HG02759 (cell line): ENCODE results near the gene DAB2IP.
A peak's percentile ranks its signal among the peaks of the same experiment; 100 is the strongest.
"Not testable (repeated sequence)": the region's sequence is repeated elsewhere in the genome, so short reads cannot be mapped to it uniquely, and the experiment has no call there.

ENCODE experiments used
- ATAC-seq: cut with Tn5 transposase; IDR thresholded peaks from one replicate; pipeline ENCODE4 v1.9.1; 2021; ENCODE audit warnings: mild to moderate bottlenecking, moderate library complexity; ENCODE audit not compliant: unreplicated experiment

Gene DAB2IP

DNA sequence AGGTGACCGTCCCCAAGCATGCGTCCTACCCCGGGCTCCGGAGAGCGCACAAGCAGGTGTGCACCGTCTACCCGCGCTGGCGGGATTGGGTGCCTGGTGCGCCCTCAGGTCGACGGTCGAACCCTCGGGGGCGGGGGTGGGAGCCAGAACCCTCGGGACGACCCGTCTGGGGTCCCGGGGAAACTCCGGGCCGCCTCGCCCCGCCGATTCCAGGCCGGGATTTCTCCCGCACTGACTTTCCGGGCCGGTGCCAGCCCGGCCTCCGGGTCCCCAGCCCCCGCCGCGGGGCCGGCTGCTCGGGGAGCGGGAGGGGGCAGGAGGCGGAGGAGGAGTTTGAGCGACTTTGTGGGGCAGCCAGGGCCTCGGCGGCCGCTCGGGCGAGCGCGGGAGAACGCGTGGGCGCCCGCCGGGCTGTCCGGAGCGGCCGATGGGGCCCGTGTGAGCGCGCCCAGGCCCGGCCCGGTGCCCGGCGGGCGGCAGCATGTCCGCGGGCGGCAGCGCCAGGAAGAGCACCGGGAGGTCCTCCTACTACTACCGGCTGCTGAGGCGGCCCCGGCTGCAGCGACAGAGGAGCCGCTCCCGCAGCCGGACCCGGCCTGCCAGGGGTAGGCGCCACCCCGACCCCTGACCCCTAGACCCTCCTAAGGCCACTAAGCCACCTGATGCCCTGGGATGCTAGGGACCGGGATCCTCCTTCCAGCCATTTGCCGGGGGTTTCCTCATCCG is at the start of gene DAB2IP:
Gene DAB2IP, plus strand, starts transcription at position 340 of the 726 bp plus-strand sequence. Its CDS starts 142 bp downstream, at position 482.
- ATAC-seq = peak; percentile 44

DNA sequence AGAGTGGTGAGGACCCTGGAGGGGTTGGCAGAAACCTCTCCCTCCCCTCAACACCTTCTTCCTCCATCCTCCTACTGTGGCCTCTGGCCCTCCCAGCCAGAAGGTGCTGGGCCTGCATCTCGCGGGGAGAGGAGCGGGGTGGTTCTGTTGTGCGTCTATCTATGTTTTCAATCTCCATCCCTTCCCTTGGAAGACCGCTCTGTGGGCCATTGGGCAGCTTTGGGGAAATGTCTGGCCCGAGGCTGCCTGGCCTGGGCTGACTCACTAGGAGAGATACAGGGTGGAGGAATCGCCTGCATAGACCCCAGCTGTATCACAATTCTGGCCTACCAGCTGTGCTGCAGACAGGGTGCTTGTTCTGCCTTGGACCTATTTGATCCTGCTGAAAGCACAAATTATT is 48.4 kb upstream of the DAB2IP start:
- no peak for ATAC-seq

DNA sequence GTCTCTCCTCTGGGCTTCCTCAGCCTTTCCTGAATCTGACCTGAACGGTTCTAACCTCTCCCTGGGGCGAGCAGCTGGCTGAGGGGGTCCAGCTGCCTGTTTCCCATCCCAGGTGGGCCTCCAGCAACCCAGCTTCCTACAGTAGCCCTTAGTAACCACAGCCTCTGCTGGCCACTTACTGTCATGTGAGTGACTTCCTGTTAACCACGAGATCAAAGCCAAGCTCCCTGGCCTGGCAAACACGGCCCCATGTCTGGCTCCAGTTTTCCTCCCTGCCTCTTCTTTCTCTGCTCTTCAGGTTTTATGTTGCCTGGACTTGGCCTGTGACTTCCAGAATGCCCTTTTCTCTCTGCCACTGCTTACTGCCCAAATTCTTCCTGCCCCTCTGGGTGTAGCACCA is 47.2 kb upstream of the DAB2IP start:
- ATAC-seq = no peak

DNA sequence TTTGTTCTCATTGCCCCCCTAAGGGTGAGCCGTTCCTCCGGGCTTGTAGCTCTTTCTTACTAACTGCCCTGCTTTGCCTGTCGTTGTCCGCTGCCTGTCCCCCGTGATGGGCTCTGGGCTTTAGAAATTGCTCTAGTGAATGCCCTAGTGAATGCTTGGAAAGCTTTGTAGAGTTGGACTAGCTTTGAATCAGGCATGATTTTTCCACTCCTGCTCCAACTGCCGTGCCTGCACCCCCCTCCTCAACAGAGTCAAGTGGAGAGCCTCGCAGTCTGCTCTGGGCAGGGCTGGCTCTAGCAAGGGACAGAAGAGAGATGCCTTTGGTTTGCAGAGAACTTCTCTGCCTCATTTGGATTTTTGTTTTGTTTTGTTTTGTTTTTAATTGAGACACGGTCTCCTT is 46.8 kb upstream of the DAB2IP start:
- ATAC-seq = no peak

DNA sequence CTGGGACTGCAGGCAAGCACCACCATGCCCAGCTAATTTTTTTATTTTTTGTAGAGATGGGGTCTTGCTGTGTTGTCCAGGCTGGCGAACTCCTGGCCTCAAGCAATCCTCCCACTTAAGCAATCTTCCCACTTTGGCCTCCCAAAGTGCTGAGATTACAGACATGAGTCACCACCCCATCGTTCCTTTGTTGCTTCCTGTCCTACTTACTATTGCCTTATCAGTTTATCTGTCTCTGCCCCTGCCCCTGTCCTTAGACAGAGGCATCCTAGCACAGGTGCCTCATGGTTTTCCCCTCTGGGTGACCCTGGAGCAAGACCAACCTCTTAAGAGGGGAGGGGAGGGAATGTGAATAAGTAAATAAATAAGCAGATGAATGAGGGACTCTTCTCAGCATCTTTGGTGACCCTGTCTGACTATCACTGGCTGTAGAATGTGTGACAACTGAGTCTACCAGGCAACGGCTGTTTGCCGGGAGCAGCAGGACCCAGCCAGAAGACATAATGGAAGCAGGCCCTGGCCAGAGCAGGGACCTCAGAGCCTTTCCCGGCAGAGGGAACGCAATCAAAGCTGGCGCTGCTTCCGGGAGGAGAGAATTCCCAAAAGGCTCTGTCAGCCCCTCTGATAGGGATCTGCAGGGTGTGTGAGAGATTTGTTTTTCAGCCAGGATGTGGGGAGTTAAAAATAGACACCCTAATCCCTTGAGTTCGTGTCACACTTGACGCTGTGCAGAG is 43.8 kb upstream of the DAB2IP start:
- ATAC-seq = no peak

DNA sequence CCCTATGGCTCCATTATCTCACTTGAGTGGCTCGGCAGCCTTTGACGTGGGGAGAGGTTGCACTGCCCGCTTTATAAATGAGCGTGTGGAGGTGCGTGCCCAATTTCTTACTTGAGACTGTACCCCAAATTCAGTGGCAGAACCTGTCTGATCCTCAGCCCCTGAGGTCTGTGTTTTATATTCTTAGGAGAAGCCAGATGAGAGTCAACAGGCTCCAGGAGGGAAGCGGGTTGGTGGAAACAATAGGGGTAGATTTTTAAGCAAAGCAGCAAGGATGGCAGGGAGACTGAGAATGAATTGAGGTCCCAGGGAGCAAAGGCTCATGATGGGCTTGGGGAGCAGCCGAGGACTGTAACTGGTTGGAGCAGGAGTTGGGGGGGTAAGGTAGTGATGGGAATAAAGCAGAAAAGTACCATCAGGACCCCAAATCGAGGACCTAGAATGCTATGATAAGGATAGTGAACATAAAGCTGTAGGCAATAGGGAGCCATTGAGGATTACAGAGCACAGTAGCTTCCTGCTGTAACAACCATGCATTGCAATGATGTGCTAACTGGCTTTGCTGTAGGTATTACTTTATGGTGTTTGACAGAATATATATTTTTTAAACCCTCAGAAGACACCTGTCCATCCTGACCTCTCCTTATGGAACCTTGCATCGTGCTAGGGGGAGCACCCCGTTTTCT is 43.1 kb upstream of the DAB2IP start:
- ATAC-seq = no peak

DNA sequence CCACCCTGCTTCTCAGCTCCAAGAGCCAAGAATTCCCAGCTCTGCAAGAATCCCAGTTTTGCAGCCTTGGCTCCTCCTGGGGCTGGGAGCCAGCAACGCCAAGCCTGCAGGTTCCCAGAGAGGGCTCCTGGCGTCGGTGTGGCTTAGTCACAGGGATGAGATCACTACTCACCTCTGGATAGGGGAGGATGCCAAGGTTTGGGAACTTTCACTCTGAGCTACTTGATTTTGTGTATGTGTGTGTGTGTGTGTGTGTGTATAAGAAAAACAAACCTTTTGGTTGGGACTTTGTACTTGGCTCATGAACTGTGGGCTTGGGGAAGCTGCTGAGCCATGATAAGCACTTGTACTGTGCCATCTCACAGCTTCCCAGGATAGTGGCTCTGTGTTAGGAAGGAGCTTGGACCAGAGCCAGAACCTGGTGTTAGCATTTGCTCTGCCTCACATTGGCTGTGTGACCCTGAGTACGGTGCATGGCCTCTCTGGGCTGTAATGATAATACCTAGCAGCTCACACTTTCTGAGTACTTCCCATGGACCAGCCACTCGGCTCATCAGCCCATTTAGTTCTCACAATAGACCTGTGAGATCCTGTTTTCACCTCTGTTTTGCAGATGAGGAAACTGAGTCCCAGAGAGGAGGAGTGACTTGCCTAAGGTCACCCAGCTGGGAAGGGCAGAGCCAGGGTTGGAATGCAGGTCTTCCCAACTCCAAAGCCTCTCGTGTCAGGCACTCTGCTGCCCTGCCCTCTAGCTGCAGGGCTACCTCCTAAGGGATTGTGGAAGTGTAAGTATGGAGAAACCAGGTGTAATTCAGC is 41.4 kb upstream of the DAB2IP start:
- no peak for ATAC-seq

DNA sequence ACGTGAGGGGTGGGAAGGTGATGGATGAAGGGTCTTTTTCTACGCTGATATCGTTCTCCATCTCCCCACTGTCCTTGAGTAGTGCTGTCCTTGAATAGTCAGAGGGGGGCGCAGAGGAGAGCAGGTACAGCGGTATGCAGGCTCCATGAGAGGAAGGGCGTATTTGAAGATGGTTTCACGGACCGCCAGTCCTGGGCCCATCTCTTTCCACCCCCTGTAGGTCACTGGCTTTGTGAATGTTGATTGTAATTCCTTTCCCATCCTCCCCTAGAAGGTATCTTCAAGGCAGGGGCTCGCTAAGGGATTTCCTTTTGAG is 40.8 kb upstream of the DAB2IP start:
- ATAC-seq = no peak

DNA sequence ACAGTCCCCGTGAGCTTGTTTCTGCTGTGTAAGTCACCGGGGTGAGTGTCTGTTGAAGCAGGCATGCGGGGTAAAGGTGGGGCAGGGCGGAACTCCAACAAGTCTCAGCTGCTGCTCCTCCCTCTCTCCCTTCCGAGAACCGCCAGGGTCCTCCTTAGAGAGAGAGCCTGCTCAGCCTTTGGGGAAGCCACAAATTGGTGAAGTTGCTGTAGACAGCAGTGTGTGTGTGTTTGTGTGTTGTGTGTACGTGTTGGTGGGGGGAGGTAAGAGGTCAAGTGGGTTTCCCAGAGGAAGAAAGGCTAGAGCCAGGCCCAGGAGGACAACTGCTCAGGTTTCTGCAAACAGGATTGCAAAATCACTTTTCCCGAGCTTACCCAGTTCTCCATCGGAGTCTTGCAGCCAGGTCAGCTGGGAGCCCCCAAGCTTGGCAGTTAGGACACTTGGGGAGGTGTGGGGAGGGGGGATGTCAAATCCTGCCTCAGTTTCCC is 38.9 kb upstream of the DAB2IP start:
- no peak for ATAC-seq

DNA sequence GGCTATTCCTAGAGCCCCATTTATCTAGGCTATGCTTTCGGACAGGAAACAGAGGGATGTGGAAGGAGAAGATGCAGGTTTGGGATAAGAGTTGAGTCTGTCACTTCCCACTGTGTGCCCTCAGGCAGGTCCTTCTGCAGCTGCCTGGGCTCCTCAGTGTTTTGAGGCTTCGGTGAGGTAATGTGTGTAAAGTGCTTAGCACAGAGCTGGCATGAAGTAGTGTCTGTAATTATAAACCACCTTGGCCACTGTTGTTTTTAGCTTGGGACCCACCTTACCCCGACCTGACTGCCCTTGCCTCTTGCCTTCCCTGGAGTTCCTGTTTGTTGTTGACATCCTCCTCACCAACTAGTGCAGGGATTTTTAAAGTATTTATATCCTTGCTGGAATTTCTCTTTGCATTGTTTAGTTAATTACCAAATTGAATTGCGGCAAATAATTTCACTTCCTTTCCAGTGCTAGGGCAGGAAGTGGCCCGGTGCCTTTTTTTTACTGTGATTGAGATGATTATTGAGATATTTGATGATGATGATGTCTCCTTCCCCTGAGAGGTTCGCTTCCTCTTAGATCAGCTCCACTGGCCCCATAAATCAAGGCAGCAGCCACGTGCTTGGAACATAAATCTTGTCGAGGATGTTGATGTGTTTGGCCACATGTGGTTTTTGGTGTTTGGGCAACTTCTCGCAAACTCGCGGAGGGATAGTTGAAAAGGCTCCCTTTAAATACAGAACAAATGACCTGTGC is 38.3 kb upstream of the DAB2IP start:
- no peak for ATAC-seq

DNA sequence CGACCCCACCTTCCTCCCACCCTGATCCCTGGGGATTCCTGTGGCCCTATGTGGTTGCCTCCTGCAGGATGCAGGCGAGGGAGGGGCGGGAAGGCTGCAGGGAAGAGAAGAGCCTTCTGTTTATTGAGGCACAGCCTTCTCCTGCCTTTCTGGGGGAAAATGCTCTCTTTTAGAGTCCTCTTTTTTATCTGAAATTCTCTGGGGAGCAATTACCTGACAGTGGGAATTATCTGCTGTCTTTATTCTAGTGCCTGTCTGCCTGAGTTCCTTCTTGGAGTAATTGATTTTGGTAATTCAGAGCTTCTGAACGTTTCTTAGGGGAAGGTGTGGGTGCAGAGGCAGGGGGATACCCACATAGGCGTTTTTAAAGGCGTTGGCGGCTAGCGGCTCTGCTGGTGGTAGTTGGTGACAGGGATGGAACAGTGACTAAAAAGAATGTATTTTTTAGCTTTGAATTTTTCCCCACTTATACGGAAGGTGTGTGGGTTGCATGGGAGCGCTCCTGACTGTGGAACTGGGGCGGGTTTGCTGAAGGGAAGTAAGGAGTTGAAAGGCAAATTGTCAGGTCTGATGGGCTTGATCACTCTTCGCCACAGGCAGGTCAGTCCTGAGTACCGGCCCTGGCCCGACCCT is 35.2 kb upstream of the DAB2IP start:
- ATAC-seq = no peak

DNA sequence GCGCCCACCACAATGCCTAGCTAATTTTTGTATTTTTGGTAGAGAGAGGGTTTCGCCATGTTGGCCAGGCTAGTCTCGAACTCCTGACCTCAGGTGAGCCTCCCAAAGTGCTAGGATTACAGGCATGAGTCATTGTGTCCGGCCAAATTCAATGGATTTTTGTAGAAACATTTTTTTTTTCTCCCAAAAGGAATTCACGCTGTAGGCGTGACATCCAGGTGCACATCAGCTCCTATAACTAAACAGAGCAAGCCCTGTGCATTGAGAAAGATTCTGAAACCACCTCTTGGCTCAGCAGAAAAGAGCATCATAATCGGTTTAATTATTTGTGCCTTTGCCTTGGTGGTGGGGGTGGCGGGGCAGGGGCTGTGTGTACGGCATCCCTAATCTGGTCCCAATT is 32.9 kb upstream of the DAB2IP start:
- ATAC-seq = no peak

DNA sequence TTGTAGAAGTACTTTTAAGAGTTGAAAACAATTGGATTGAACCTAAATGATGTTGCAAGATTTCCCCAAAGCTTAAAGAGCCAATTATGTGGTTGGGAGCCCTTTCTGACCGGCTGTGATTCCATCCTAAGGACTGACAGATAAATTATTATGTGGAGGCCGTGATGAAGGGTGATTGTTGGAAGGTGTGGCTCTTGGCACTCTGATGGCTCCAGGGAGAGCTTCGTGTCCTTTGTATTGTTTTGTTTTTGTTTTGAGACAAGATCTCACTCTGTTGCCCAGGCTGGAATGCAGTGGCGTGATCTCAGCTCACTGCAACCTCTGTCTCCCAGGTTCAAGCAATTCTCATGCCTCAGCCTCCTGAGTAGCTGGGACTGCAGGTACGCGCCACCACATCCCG is 32.5 kb upstream of the DAB2IP start:
- ATAC-seq = not testable (repeated sequence)

DNA sequence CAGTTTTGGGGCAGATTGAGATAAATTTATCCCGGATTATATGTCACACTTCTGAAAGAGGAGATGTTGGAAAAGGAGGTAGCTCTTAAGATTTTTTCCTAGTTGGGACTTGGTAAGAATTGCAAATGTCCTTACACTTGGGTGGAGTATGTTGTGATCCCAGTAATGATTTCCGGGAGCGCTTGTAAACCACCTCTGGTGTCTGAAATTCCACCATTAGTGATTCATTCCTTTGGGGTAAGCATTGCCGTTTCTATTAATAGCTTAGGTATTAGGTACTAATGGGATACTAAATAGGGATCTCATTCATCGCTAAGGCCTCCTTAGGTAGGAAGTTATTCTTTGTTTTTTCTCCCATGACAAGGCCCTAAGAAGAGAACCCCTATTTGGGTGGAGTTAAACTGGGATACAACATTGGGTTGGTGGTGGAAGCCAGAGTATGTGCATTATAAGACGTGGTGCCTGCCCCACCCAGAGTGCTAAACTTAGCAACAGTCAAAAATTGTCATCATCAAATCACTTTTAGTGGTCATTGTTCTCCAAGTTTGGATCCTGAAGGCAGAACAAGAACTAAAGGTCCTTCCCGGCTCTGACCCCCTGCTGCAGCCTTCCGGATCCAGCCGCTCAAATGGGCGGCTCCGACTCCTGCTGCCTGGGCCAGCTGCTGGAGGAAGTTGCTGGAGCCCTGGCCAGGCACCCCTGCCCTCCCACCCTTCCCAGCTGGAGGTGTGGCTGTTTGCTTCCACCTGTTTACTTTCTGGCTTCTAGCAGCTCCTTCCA is 31.7 kb upstream of the DAB2IP start:
- no peak for ATAC-seq

DNA sequence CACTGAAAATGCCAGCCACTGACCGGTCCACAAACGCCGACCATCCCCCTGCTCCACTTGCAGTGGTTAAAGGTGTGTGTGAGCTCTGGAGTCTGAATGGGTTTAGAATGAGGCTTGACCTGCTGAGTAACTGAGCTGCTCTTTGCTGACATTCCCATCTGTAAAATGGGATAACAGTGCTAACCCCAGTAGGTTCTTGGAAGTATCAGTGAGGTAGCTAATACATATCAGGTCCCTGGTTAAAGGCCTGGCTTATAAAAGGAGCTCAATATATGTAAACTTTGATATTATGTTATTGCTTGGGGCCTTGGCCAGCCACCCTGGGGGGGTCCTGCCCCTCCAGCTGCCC is 31.1 kb upstream of the DAB2IP start:
- ATAC-seq = no peak

DNA sequence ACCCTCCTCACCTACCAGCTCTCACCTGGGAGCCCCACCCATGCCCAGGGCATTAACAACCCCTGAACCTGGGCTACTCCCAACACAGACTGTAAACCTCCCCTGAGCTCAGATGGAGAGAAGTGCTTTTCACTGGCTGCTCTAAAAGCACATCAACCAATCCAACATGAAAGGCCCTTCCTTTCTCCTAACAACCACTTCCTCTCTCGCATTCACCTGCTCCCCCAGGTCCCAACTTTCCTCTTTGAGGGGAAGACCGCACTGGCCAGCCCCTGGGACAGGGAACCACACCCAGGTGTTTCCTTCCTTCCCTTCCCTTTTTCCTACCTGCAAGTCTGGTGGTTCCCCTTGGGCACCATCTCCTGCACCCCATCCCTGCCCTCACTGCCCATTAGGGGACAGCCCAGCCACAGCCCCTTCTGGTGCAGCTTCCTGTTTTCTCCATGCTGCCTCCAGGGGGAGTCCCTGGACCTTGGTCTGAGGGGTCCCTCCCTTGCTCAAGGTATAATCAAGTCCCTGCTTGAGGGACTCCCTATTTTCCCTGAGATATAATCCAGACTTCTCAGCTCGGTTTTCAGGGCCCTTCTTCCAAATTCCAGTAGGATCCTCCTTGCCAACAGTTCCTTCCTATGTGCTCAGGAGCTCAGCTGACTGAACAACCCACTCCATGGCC is 30.5 kb upstream of the DAB2IP start:
- ATAC-seq = no peak

DNA sequence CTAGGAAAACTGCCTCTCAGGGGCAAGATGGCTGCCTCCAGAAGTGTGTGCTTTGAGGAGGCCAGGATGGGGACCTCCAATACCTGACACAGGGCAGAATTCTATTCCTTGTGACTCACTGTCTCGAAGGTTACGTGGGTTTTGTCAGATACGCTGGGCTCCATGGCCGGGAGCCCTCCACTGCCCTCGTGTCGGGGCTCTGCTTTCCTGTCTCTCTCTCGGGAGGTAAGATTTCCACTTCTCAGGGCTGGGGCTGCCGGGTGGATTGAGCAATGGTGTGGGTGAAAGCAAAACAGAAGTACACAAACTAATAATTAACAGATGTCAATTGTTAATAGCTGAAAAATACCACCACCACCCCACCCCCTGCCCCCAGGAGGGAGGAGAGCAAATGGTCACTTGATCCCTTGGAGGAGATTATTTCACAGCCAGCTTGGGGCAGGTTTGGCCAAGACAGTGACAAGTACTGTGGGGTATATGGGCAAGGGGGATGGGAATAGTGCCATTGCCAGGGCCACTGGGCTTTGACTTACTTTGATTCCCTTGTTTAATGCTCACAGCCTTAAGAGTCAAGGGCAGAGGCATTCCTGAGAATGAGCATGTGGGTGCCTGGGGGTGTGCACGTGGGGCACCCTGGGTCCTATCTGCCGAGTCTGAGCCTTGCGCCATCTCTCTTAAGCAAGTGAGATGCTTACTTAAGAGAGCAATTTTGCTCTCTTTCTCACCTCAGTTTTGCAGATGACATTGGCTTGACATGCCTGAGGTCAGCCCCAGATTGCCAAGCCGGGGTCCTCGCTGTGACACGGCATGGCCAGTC is 28.8 kb upstream of the DAB2IP start:
- ATAC-seq = no peak

DNA sequence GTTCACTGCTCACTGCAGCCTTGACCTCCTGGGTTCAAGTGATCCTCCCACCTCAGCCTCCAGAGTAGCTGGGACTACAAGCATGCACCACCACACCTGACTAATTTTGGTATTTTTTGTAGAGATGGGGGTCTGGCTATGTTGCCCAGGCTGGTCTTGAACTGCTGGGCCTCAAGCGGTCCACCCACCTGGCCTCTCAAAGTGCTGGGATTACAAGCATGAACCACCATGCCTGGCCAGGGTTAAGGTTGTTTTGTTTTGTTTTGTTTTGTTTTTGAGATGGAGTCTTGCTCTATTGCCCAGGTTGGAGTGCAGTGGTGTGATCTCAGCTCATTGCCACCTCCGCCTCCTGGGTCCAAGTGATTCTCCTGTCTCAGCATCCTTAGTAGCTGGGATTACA is 28.0 kb upstream of the DAB2IP start:
- not testable (repeated sequence) for ATAC-seq
